Measurements from ENCODE around the gene CTPS2.
"Not testable (repeated sequence)": the region's sequence is repeated elsewhere in the genome, so short reads cannot be mapped to it uniquely, and the experiment has no call there.

The CTPS2 gene

DNA sequence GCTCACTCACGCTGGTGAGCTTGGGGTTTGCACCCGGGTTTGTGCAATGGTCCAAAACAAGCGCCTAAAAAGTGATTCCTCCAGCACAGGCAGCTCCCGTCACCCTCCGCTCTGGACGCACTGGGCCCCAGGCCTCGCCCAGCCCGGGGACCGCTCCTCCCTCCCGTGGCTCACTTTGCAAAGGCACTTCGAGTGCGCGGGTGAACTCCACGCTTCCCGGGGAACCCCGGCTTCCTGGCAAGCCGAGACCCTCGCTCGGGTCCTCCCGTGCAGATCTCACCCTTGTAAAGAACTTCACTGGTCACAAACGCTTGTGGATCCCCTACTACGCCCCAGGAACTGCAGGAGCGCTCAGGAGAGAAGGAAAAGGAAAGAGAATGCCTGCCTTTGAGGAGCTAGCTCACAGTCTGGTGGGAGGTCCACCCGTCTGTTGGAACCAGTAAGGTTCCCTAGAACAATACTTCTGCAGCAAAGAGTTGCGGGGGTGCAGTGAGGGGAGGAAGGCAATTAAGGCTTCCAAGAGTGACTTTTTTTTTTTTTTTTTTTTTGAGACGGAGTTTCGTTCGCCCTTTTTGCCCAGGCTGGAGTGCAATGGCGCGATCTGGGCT lies at the start of gene CTPS2:
Gene CTPS2 (minus strand): TSS at position 122 of the 608 bp plus-strand sequence. CDS start 9,767 bp downstream, outside the sequence.
- DNase-seq = peak; percentile 43

GRCh38 chrX:16761500-16761899 lies 49.0 kb upstream of the CTPS2 start:
- DNase-seq = not testable (repeated sequence)

- DNase-seq = no peak
These were observed 44.3 kb upstream of the CTPS2 start for GRCh38 chrX:16756724-16757123.

DNA sequence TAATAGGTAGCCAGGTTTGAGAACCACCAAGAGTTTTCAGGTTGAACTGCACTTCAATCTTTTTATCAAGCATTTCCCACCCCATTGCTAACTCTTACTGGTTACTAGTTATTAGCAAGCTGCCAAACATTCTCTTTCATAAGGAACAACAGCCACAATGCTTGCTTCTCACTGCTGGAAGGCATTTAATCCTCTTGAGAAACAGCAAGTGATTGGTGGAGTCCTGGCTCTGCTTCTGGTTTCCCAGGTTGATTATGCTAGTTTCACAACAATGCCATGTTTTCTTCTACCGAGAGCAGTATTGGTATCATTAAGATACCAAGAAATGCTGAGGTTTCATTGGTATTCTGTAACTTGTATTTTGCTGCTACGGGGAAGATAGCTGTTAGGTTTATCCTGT lies 41.5 kb upstream of the CTPS2 start:
- DNase-seq = no peak

- DNase-seq = no peak
These were observed 37.7 kb upstream of the CTPS2 start for GRCh38 chrX:16750136-16750535.

DNA sequence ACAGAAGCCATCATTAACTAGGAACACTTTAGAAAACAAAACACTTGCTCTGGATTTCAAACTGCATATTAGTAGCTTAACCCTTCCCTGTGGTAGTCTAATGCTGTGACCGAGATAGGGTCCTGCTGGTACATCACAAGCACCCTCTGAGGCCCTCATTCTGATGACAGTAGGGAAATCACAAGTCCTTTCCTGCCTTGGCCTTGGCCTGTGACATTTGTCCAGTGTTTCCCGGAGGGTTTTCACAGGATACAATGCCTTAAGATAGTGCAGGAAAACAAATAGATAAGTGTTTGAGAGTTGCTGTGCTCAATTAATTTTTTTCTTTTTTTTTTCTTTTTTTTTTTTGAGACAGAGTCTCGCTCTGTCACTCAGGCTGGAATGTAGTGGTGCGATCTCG lies 36.0 kb upstream of the CTPS2 start:
- no peak for DNase-seq

GRCh38 chrX:16745659-16746058 lies 33.2 kb upstream of the CTPS2 start:
- DNase-seq = no peak

DNA sequence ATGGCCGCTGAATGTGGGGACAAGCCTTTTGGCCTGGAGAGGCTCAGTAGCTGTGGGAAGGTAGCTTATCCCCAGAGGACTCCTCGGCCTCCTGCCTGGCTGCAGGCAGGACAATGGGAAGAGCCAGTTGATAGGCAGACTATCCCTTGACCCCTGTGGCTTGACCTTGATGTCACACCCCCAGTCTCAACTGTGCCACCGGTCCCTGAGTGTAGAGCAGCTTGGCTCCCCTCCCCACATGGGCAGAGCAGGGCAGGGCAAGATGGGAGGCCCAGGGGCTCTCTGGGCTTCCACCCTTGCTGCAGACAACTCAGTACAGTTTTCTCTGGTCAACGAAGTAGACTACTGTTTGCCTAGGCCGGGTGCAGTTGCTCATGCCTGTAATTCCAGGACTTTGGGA lies 32.6 kb upstream of the CTPS2 start:
- DNase-seq = no peak

DNA sequence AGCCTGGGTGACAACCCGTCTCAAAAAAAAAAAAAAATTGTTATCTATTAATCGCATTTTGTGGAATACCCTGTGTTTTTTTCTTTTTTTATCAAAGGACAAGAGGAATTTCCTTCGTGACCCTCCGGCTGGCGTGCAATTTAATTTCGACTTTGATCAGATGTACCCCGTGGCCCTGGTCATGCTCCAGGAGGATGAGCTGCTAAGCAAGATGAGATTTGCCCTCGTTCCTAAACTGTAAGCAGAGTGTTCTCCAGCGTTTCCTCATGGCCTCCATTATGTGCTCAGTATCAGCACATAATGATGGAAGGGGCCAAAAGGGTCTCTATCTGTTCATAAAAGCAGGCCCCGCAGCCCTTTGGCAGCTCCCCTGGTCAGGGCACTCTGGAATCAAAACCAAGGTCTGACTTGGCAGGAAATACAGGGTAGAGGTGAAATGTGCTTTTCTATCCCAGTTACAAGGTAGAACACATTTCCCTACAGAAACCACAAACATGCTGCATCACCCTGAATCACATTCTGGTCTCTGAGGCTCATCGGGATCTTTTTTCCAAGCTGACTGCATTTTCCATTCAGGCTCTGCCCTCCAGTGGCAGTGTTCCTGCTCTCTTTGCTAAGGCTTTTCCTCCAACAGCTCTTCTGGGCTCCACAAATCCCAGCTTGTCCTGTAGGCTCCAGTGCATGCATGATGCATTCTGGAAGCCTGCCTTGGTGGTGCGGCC lies 31.3 kb upstream of the CTPS2 start:
- peak; percentile 81 for DNase-seq

- DNase-seq = peak; percentile 16
These were observed 27.1 kb upstream of the CTPS2 start for GRCh38 chrX:16739574-16739973.

GRCh38 chrX:16737024-16737423 lies 24.6 kb upstream of the CTPS2 start:
- no peak for DNase-seq

DNA sequence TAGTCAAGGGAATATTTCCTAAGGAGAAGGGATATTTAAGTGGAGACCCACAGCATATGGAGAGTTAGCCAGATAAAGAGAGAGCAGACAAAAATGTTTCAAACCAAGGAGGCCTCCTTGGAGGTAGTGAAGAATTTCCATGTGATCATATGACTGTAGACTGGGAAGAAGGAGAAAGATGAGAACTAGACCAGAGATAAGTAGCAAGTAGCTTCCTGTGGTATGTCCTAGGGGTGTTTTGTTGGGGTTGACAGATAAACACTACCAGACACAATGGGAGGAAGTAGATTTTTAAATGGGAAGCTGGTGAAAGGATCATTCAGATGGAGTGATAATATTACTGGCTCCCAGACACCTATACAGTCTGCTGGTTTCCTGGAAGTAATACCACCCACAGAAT lies 20.5 kb upstream of the CTPS2 start:
- DNase-seq = no peak

DNA sequence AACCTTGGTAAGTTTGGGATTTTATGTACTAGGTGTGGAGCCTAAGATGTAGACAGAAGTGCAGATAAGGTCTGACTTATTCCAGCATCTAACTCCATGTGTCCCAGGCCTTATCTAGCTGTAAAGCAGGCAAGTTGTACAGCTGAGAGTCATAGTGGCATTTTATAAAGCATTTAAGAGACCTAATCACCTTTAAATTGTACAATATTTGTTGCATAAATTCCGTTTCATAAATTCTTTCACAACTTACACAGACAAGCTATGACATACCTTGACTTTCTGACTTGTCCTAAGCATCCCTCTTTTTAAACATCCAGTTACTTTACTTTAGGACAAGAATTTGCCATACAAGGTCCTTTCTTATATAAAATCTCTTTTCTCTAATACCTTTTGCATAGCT lies 18.0 kb upstream of the CTPS2 start:
- DNase-seq = no peak

DNA sequence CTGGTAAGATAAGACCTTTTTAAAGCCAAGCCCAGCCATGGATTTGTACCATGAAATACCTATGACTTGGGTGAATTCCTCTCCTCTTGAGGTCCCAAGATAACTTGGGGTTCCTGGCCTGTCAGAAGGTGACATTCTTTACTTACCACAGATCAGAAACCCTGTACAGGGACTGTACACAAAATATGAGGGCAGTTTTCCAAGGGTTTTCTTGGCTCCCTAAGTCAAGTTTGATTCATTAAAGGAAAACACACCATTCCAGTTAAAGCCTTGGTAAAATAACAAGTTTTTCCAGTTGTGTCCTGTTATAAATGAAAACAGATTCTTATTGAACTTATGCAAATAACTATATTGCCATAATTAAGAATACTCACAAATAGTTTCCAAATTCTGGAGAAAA lies 15.2 kb upstream of the CTPS2 start:
- no peak for DNase-seq

GRCh38 chrX:16726347-16726988 lies 14.0 kb upstream of the CTPS2 start:
- DNase-seq = not testable (repeated sequence)

- DNase-seq = no peak
These were observed 12.6 kb upstream of the CTPS2 start for GRCh38 chrX:16725072-16725471.

DNA sequence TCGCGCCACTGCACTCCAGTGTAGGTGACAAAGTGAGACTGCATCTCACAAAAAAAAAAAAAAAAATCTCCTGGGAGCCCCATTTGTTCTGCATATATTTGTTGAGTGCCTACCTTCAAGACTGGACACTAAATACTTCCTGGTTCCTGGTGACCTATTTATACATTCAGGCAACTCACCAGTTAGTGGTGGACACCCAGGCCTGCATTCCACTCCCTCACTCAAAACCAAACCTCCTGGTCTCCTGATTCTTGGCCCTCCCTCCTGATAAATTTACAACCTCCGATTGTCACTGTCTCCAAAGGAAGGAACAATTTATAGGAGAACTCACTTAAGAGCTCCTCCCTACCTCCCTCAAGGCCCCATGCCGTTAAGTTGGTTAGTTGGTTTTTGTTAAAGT lies 10.0 kb upstream of the CTPS2 start:
- no peak for DNase-seq

DNA sequence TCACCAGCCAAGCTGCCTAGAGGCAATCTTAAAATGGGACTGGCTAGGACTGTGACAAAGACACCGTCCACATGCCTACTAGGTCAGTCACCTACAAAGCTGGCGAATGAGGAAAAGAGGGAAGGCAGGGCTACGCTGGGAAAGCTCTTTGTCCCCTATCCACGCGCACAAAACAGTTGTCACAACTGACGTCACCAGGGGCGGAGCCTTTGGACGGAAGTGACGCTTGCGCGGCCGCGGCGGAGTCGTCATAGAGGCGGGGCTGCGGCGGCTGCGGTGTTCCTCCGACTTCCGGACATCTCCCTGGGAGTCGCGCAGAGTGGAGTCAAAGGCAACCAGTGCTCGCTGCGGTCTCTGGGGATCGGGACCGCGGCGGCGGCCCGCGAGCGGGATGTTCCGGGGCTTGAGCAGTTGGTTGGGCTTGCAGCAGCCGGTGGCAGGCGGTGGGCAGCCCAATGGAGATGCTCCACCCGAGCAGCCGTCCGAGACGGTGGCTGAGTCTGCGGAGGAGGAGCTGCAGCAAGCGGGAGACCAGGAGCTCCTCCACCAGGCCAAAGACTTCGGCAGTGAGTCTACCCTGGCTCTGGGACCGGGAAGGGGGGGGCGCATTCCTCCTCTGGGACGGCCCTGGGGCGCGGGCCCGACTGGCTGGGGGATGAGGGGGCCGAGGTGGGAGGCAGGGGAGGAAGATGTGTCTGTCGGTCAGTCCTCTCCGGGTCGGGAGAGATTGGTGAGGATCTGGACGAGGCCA lies 7.0 kb upstream of the CTPS2 start, which contains the start of gene SYAP1:
Gene SYAP1 (plus strand): TSS at position 279 of the 751 bp plus-strand sequence. CDS start 113 bp downstream, at position 392.
- peak; percentile 95 for DNase-seq

DNA sequence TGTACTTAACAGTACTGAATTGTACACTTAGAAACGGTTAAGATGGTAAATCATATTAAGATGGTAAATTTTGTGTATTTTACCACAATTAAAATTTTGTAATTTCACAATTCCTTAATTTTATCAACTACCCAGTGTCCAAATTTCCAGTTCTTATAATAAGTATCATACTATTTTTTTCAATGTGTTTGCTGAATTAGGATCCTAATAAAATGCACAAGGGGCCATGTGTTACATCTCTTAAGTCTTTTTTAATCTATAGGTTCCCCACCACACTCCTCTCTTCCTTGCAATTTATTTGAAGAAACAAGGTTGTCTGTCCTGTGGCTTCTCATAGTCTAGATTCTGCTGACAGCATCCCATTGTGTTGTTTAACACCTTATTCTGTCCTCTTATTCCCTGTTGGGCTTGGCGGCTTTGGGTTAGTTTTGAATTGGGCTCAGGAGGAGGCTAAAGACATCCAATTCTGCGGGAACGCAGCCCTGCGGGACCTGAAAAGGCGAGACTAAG lies 6.4 kb upstream of the CTPS2 start:
- no peak for DNase-seq

GRCh38 chrX:16716451-16716850 lies 4.0 kb upstream of the CTPS2 start:
- DNase-seq = not testable (repeated sequence)

DNA sequence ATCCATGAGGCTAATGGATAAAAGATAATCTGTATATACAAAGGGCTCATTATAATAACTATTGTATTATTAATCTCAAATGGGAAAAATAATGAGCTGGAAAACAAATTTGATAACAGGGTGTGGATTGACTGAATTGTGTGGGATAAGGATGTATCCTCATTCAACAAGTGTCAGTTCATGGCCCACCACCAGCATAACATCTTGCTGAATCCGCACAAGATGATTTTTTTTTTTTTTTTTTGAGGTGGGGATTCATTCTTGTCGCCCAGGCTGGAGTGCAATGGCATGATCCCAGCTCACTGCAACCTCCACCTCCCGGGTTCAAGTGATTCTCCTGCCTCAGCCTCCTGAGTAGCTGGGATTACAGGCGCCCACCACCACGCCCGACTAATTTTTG lies 3.2 kb upstream of the CTPS2 start:
- DNase-seq = not testable (repeated sequence)

DNA sequence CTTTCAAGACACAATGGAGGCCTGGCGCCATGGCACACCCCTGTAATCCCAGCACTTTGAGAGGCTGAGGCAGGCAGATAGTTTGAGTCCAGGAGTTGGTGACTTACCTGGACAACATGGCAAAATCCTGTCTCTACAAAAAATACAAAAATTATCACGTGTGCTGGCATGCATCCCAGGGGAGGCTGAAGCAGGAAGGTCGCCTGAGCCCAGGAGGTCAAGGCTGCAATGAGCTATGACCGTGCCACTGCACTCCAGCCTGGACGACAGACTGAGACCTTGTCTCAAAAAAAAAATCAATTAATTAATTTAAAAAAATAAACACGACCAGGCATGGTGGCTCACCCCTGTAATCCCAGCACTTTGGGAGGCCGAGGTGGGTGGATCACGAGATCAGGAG lies 2.0 kb upstream of the CTPS2 start:
- no peak for DNase-seq

GRCh38 chrX:16711893-16712547 lies 449 bp downstream of the CTPS2 start:
- no peak for DNase-seq
